Suprapubic skin (tissue), 4 donors: Measurements from ENCODE around the gene SREBF1.

Experiments
- CTCF ChIP-seq, 2 donors: fragments of 200-600 bp in 1 of 2; fragments of 450-650 bp in 1 of 2; sonication (generic) in 1 of 2; IDR thresholded peaks; one replicate each; pipeline ENCODE4 v1.5.1; 2016 to 2019; ENCODE audit warnings: antibody characterized with exemption in 2 of 2, mild to moderate bottlenecking in 1 of 2, moderate library complexity in 1 of 2
- EP300 ChIP-seq: sonication (generic); formaldehyde crosslinking; IDR thresholded peaks from one replicate; pipeline ENCODE4 v1.6.1; 2017; ENCODE audit warnings: antibody characterized with exemption
- POLR2AphosphoS5 ChIP-seq, 3 donors: sonication (generic); formaldehyde crosslinking; IDR thresholded peaks; one replicate each; pipeline ENCODE4 v1.6.1; 2017; ENCODE audit warnings: antibody characterized with exemption in 3 of 3

- no peak for TF ChIP-seq CTCF (IDR thresholded peaks at IDR 0.05)
- no peak for TF ChIP-seq EP300
- no peak for TF ChIP-seq POLR2AphosphoS5 (IDR thresholded peaks at IDR 0.05)
Observed at GRCh38 chr17:17811381-17812210, 25.2 kb downstream of the SREBF1 start.
